ENCODE results near the gene PPFIA3. TPM values are rescaled to one million over a fixed set of nuclear protein-coding genes. Genes with fewer than 3 reads are reported as not detected.

The PPFIA3 gene
- total and polyA plus RNA-seq, 2 of the 8 experiments (the other 6 are each of a cell fraction or from before 2014, with no cell fraction given), result 15.9 to 25.3 TPM

DNA sequence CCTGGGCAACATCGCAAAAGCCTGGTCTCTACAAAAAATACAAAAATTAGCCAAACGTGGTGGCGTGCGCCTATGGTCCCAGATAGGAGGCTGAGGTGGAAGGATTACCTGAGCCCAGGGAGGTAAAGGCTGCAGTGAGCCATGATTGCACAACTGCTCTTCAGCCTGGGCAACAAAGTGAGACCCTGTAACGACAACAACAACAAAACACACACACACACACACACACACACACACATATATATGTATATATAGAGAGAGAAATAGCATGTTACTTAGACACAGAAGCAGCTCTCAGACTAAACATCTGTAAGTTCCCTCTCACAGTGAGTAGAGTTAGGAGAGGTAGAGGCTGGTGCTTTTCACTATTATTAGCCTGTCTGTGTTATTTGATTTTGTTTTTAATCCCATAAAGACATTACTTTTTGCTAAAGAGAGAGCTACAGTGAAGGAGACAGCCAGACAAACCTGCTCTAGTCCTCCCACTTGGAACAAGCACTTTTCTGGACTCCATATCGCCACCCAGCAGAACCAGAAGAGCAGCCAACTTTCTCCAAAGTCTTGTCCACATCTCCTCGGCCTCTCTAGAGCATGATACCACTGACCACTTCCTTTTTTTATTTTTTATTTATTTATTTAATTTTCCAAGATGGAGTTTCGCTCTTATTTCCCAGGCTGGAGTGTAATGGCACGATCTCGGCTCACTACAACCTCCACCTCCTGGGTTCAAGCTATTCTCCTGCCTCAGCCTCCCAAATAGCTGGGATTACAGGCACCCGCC is 7.9 kb upstream of the PPFIA3 start:
- Histone ChIP-seq H3K79me1 (ENCODE audit: low read depth, low read length) (0 out of 2 replicates have a peak, but pooled peaks cover 2% of the 10 kb centered on the region), H4K8ac (ENCODE audit: extremely low read depth, insufficient read depth, low read length) (no peak overlapping the region), H2BK20ac (ENCODE audit: low read length) (no peak overlapping the region), H3K14ac (ENCODE audit: insufficient read length) (no peak overlapping the region), H3K9ac (replicated peaks in 1 of 4; ENCODE audit: extremely low read depth in 1 of 4, low read depth in 3 of 4, low read length in 3 of 4) (no peak overlapping the region), H3K79me2 (ENCODE audit: control insufficient read depth in 1 of 2, insufficient read depth in 2 of 2, low read length in 2 of 2) (no peaks in the 10 kb centered on the region), H3K4me3 (ENCODE audit: extremely low read depth in 1 of 4, insufficient read depth in 2 of 4, low read depth in 3 of 4, low read length in 4 of 4) (no peak overlapping the region), H4K20me1 (replicated peaks in 1 of 2; ENCODE audit: control insufficient read depth in 1 of 2, insufficient read depth in 2 of 2, low read length in 2 of 2) (peaks cover 14 to 18% of the 10 kb centered on the region in 2 experiments), H3K4me1 (replicated peaks in 1 of 4; ENCODE audit: control insufficient read depth in 3 of 4, insufficient read depth in 4 of 4, low read length in 3 of 4) (peaks cover 0 to 4% (median 0%) of the 10 kb centered on the region in 4 experiments; a peak in 2 of 7 replicates), H3K18ac (ENCODE audit: extremely low read depth, low read length) (no peak overlapping the region), H2BK120ac (replicated peaks; ENCODE audit: low read depth, low read length) (no peak overlapping the region), H2AFZ (ENCODE audit: low read length) (no peak overlapping the region), H3K27ac (ENCODE audit: low read depth, low read length) (no peak overlapping the region), H3K36me3 (ENCODE audit: control insufficient read depth in 2 of 4, insufficient read depth in 4 of 4, low read length in 3 of 4) (peaks cover 11 to 30% (median 27%) of the 10 kb centered on the region in 4 experiments), H3K23ac (ENCODE audit: insufficient read length) (no peak overlapping the region), H3K23me2 (ENCODE audit: low read depth, low read length) (peaks cover 11% of the 10 kb centered on the region), H3K4me2 (ENCODE audit: insufficient read depth in 1 of 2, low read depth in 2 of 2, low read length in 2 of 2) (no peak overlapping the region), H3K27me3 (replicated peaks in 1 of 4; ENCODE audit: control insufficient read depth in 3 of 4, extremely low read depth in 1 of 4, insufficient read depth in 3 of 4, low read length in 3 of 4) (no peaks in the 10 kb centered on the region; a peak in 1 of 7 replicates), H2BK15ac (ENCODE audit: low read length) (no peak overlapping the region), H3K56ac (replicated peaks; ENCODE audit: insufficient read length, low read depth, low read length) (no peak overlapping the region), H4K91ac (replicated peaks; ENCODE audit: insufficient read length, low read length) (no peak overlapping the region), H4K5ac (ENCODE audit: insufficient read length, low read depth, low read length) (no peak overlapping the region), H2AK5ac (ENCODE audit: low read depth, low read length) (no peak overlapping the region), H2BK12ac (ENCODE audit: low read depth, low read length) (no peak overlapping the region), H2BK5ac (ENCODE audit: low read depth, low read length) (no peak overlapping the region), H3K4ac (replicated peaks; ENCODE audit: insufficient read length, low read depth, low read length) (no peak overlapping the region), H3K9me3 (ENCODE audit: insufficient read depth in 2 of 2, low read depth in 1 of 2, low read length in 1 of 2) (no peaks in the 10 kb centered on the region)
- TF ChIP-seq CEBPB (IDR thresholded peaks at IDR 0.05; ENCODE audit: low read depth, low read length) (0 out of 2 replicates have a peak, but pooled peaks have one; percentile 24), E2F6 (IDR thresholded peaks at IDR 0.05) (no peak)
- FAIRE-seq (no peak), DNase-seq (ENCODE audit: low read depth in 1 of 2, low spot score in 2 of 2) (no peak)
- ChIA-PET CTCF (ENCODE audit: partially characterized antibody) (interaction anchor here (0.7 to 2.9 kb wide), 8 partner anchors 13 to 97 kb away, joined by 3 to 20 read pairs (median 6); no protein-coding TSS in a partner anchor), POLR2A (ENCODE audit: partially characterized antibody) (interaction anchor here (0.7 to 7.8 kb wide), 7 partner anchors 10 to 51 kb away, joined by 3 to 67 read pairs (median 4); no protein-coding TSS in a partner anchor)
- WGBS, 2 experiments (ENCODE audit: extremely low coverage in 1 of 2, insufficient coverage in 1 of 2, insufficient read length in 1 of 2, insufficient replicate concordance in 2 of 2, low coverage in 1 of 2, low lambda C conversion rate in 2 of 2, missing lambda C conversion rate in 1 of 2), result 90% methylated on average over 11 of the region's 11 CpGs; no CpG with 5 or more reads in 1 of the 2 experiments

Measured in H1 (cell line).